Activated CD8-positive, alpha-beta memory T cell treated with anti-CD3 and anti-CD28 coated beads, Interleukin-2, amount 50 U/mL, for 48 hours (primary cell): ENCODE measurements around the gene CFL2.

Experiments
- DNase-seq: peaks from one replicate; pipeline ENCODE4 v3.0.0-alpha.2; 2020

The CFL2 gene

GRCh38 chr14:34668111-34668510 is 46.3 kb downstream of the CFL2 start:
- no peak for DNase-seq

- DNase-seq = no peak
These were observed 47.4 kb downstream of the CFL2 start for GRCh38 chr14:34667007-34667406.

- DNase-seq = no peak
These were observed 48.5 kb downstream of the CFL2 start for GRCh38 chr14:34665785-34666435.

- DNase-seq = no peak
These were observed 51.8 kb downstream of the CFL2 start for GRCh38 chr14:34662561-34663088.

GRCh38 chr14:34660796-34661195 is 53.6 kb downstream of the CFL2 start:
- DNase-seq = no peak
